22Rv1 (cell line): ENCODE measurements around the gene ATP2B2.

ENCODE experiments used
- CTCF ChIP-seq: fragments of 450-650 bp; IDR thresholded peaks from 2 replicates; pipeline ENCODE4 v1.5.1; 2017; ENCODE audit warnings: mild to moderate bottlenecking
- ZFX ChIP-seq: fragments of 450-650 bp; IDR thresholded peaks from 2 replicates; pipeline ENCODE4 v1.6.1; 2017; ENCODE audit warnings: antibody characterized with exemption, borderline replicate concordance

- no peak for TF ChIP-seq CTCF
- no peak for TF ChIP-seq ZFX
Observed at GRCh38 chr3:10368512-10368911, 136.9 kb downstream of the ATP2B2 start.
